Gastroesophageal sphincter (tissue), 4 donors: ENCODE data around the gene MYO3B. TPM values are rescaled to one million over a fixed set of nuclear protein-coding genes. Genes with fewer than 3 reads are reported as not detected.

Experiments used
- ATAC-seq: fragments of 150-250 bp; one replicate; pipeline ENCODE4 v1.9.1; 2016; ENCODE audit warnings: mild to moderate bottlenecking, moderate library complexity
- H3K27ac ChIP-seq, 4 donors: fragments of 200-600 bp; sonication (generic) in 3 of 4; 1 replicate in 3 of 4; 2 replicates in 1 of 4; pipeline ENCODE4 v1.5.1; 2016 to 2019
- H3K27me3 ChIP-seq: fragments of 200-600 bp; sonication (generic); one replicate; pipeline ENCODE4 v1.5.1; 2019
- H3K36me3 ChIP-seq, 2 donors: fragments of 200-600 bp; sonication (generic); one replicate each; pipeline ENCODE4 v1.5.1; 2019; ENCODE audit warnings: control low read depth in 1 of 2
- H3K4me1 ChIP-seq, 3 donors: fragments of 200-600 bp; sonication (generic); 1 replicate in 2 of 3; 2 replicates in 1 of 3; pipeline ENCODE4 v1.5.1; 2016 to 2019; ENCODE audit warnings: control low read depth in 2 of 3
- H3K4me3 ChIP-seq, 2 donors: fragments of 200-600 bp; sonication (generic); one replicate each; pipeline ENCODE4 v1.5.1; 2019; ENCODE audit warnings: mild to moderate bottlenecking in 1 of 2, moderate library complexity in 1 of 2
- H3K9me3 ChIP-seq, 3 donors: fragments of 200-600 bp; sonication (generic); one replicate each; pipeline ENCODE4 v1.5.1; 2017 to 2019; ENCODE audit warnings: control low read depth in 2 of 3
- EP300 ChIP-seq: sonication (generic); formaldehyde crosslinking; IDR thresholded peaks from one replicate; pipeline ENCODE4 v1.6.1; 2017; ENCODE audit warnings: antibody characterized with exemption, mild to moderate bottlenecking
- POLR2A ChIP-seq, 2 donors: fragments of 450-650 bp; IDR thresholded peaks; one replicate each; pipeline ENCODE4 v1.6.1; 2017; ENCODE audit warnings: antibody characterized with exemption in 2 of 2, mild to moderate bottlenecking in 2 of 2, moderate library complexity in 1 of 2
- POLR2AphosphoS5 ChIP-seq: sonication (generic); formaldehyde crosslinking; IDR thresholded peaks from one replicate; pipeline ENCODE4 v1.6.1; 2017; ENCODE audit warnings: antibody characterized with exemption
- WGBS, 2 donors: methylation state at CpG; one replicate each; pipeline ENCODE4 v1.1.5; 2018; ENCODE audit warnings: low coverage in 1 of 2; 5-methylcytosine and 5-hydroxymethylcytosine counted together
- total RNA-seq, 4 donors: library from RNA; depleted of rRNA; stranded (reverse); fragments of >200 nt; gene quantifications; one replicate each; pipeline ENCODE4 v1.1.0, GENCODE V29; 2016
- TF ChIP-seq, protein P1 (sequence below), 4 experiments: fragments of 200-600 bp in 2 of 4; fragments of 450-650 bp in 2 of 4; sonication (generic) in 1 of 4; IDR thresholded peaks; one replicate each; pipeline ENCODE4 v1.5.1; 2017 to 2019; ENCODE audit warnings: antibody characterized with exemption in 4 of 4, mild to moderate bottlenecking in 2 of 4, moderate library complexity in 2 of 4

The MYO3B gene
- total RNA-seq, 4 donors from 2014 or later = not detected

GRCh38 chr2:170292415-170292814 lies 114.5 kb downstream of the MYO3B start:
- Histone ChIP-seq H3K27ac (no peak overlapping the region), H3K4me1 (no peaks in the 10 kb centered on the region), H3K27me3 (no peaks in the 10 kb centered on the region), H3K9me3 (peaks cover 0 to 35% (median 0%) of the 10 kb centered on the region in 3 donors), H3K4me3 (no peak overlapping the region), H3K36me3 (no peaks in the 10 kb centered on the region)
- TF ChIP-seq POLR2AphosphoS5 (no peak), EP300 (no peak), POLR2A (IDR thresholded peaks at IDR 0.05) (no peak)
- TF ChIP-seq, protein P1, sequence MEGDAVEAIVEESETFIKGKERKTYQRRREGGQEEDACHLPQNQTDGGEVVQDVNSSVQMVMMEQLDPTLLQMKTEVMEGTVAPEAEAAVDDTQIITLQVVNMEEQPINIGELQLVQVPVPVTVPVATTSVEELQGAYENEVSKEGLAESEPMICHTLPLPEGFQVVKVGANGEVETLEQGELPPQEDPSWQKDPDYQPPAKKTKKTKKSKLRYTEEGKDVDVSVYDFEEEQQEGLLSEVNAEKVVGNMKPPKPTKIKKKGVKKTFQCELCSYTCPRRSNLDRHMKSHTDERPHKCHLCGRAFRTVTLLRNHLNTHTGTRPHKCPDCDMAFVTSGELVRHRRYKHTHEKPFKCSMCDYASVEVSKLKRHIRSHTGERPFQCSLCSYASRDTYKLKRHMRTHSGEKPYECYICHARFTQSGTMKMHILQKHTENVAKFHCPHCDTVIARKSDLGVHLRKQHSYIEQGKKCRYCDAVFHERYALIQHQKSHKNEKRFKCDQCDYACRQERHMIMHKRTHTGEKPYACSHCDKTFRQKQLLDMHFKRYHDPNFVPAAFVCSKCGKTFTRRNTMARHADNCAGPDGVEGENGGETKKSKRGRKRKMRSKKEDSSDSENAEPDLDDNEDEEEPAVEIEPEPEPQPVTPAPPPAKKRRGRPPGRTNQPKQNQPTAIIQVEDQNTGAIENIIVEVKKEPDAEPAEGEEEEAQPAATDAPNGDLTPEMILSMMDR (IDR thresholded peaks at IDR 0.05) = no peak
- WGBS, 2 donors = 50 to 60% methylated on average over 2 to 3 of the region's 3 CpGs
- no peak for ATAC-seq

DNA sequence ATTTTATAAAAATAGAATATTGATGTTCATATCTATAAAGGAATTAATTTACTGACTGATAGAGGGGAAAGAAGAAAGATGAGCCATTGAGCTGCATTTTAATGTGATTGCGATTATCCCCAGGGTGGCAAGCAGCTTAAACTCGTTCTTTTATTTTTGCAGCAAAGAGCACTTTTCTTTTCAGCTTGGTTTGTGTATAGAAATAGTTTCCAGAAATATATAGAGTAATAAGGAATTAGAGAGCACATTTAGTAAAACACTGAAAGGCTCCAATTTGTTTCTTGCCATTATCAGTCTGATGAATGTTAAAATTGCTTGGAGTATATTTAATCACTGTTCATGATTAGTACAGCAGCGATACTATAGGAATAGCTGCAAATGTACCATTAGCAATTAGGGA lies 119.5 kb downstream of the MYO3B start:
- TF ChIP-seq EP300 (no peak), POLR2A (IDR thresholded peaks at IDR 0.05) (no peak), POLR2AphosphoS5 (no peak)
- TF ChIP-seq, protein P1 (IDR thresholded peaks at IDR 0.05) = no peak
- H3K27ac ChIP-seq = no peak overlapping the region
- no peaks in the 10 kb centered on the region for H3K36me3 ChIP-seq
- no peaks in the 10 kb centered on the region for H3K4me1 ChIP-seq
- peaks cover 0 to 16% (median 0%) of the 10 kb centered on the region in 3 donors for H3K9me3 ChIP-seq
- H3K27me3 ChIP-seq = no peaks in the 10 kb centered on the region
- 81 to 91% methylated on average over 3 of the region's 3 CpGs for WGBS, 2 donors
- ATAC-seq = no peak
- H3K4me3 ChIP-seq = no peak overlapping the region

GRCh38 chr2:170298115-170298514 lies 120.2 kb downstream of the MYO3B start:
- no peak overlapping the region for H3K27ac ChIP-seq
- peaks cover 0 to 10% (median 0%) of the 10 kb centered on the region in 3 donors for H3K9me3 ChIP-seq
- whole genome bisulfite sequencing, 2 donors = 60 to 83% methylated on average over 1 of the region's 1 CpG
- H3K4me3 ChIP-seq = no peak overlapping the region
- no peaks in the 10 kb centered on the region for H3K27me3 ChIP-seq
- TF ChIP-seq EP300 (no peak), POLR2AphosphoS5 (no peak), POLR2A (IDR thresholded peaks at IDR 0.05) (no peak)
- TF ChIP-seq, protein P1 (IDR thresholded peaks at IDR 0.05) = no peak
- H3K36me3 ChIP-seq = no peaks in the 10 kb centered on the region
- no peaks in the 10 kb centered on the region for H3K4me1 ChIP-seq
- ATAC-seq = no peak

DNA sequence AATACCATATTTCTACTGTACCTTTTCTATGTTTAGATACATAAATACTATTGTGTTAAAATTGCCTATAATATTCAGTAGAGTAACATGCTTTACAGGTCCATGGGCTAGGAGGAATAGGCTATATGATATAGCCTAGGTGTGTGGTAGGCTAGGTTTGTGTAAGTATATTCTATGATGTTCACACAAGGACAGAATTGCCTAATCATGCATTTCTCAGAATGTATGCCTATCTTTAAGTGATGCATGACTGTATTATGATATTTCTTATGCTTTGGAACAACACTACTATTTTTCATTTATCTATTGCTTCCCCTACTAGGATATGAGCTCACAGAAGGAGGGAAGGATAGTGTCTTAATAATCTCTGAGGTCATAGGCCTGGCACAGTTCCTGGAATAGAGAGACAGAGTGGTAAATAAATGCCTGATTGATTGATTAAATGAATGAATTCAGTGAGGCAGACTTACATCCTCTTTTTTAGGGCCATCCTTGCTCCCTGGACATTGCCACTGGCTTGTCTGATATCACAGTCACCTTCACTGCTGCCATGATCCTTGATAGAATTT lies 121.0 kb downstream of the MYO3B start:
- H3K4me3 ChIP-seq = no peak overlapping the region
- H3K4me1 ChIP-seq = no peaks in the 10 kb centered on the region
- no peaks in the 10 kb centered on the region for H3K36me3 ChIP-seq
- no peaks in the 10 kb centered on the region for H3K27me3 ChIP-seq
- no peak overlapping the region for H3K27ac ChIP-seq
- TF ChIP-seq POLR2A (IDR thresholded peaks at IDR 0.05) = no peak
- TF ChIP-seq POLR2AphosphoS5 = no peak
- TF ChIP-seq EP300 = no peak
- TF ChIP-seq, protein P1 (IDR thresholded peaks at IDR 0.05) = no peak
- no peak for ATAC-seq
- peaks cover 0 to 10% (median 0%) of the 10 kb centered on the region in 3 donors for H3K9me3 ChIP-seq

- no peak for TF ChIP-seq POLR2AphosphoS5
- TF ChIP-seq POLR2A (IDR thresholded peaks at IDR 0.05) = no peak
- TF ChIP-seq, protein P1 (IDR thresholded peaks at IDR 0.05) = no peak
- TF ChIP-seq EP300 = no peak
- peaks cover 9% of the 10 kb centered on the region for H3K27me3 ChIP-seq
- peaks cover 0 to 3% (median 0%) of the 10 kb centered on the region in 3 donors for H3K9me3 ChIP-seq
- no peak overlapping the region for H3K27ac ChIP-seq
- WGBS, 2 donors = 79 to 100% methylated on average over 1 of the region's 1 CpG
- H3K4me1 ChIP-seq = no peaks in the 10 kb centered on the region
- no peak overlapping the region for H3K4me3 ChIP-seq
- H3K36me3 ChIP-seq = no peaks in the 10 kb centered on the region
- no peak for ATAC-seq
Observed at GRCh38 chr2:170300993-170301392, 123.0 kb downstream of the MYO3B start.
